GM12878 (cell line): ENCODE results near the gene COPS8. TPM values are rescaled to one million over a fixed set of nuclear protein-coding genes. Genes with fewer than 3 reads are reported as not detected.

ENCODE experiments used
- ATAC-seq: fragments of 200-7000 bp; cut with Tn5 transposase; 3 replicates; pipeline ENCODE4 v1.9.1; 2020; ENCODE audit warnings: mild to moderate bottlenecking, moderate library complexity
- BruUV-seq: library from RNA; stranded (reverse); fragments of 400-500 nt; replicated peaks from 2 replicates; lab custom pipeline; 2021; lab: Mats Ljungman, UMichigan
- CTCF ChIA-PET: fragments of 300-600 bp; sonication (Branson Sonifier 250); formaldehyde crosslinking; extraction: SDS; loops from one replicate; lab custom pipeline; 2021; ENCODE audit warnings: inconsistent platforms; lab: Yijun Ruan, JAX
- POLR2A ChIA-PET: fragments of 350-600 bp; formaldehyde crosslinking; extraction: SDS; loops from one replicate; lab custom pipeline; 2021; ENCODE audit warnings: inconsistent platforms; lab: Charles Lee
- RAD21 ChIA-PET: fragments of 300-600 bp; sonication (Branson Sonifier 250); formaldehyde crosslinking; loops from one replicate; lab custom pipeline; 2023; ENCODE audit warnings: antibody characterized with exemption; ENCODE audit not compliant: unreplicated experiment; lab: Charles Lee
- SMC1A ChIA-PET: fragments of 300-600 bp; sonication (Branson Sonifier 250); formaldehyde crosslinking; loops from one replicate; lab custom pipeline; 2023; ENCODE audit not compliant: unreplicated experiment, uncharacterized antibody; lab: Charles Lee
- DNase-seq: peaks from one replicate; pipeline ENCODE4 v3.0.0-alpha.2; 2011; ENCODE audit warnings: low read depth, low spot score
- FAIRE-seq: peaks from 3 replicates; lab custom pipeline; 2011; peaks lifted over from hg19 to GRCh38; lab: Jason Lieb, UNC
- H2AFZ ChIP-seq: 2 replicates; pipeline ENCODE4 v1.6.0; 2011; ENCODE audit warnings: low read depth, low read length, control low read depth; ENCODE audit not compliant: control insufficient read depth
- H3K27ac ChIP-seq: 2 replicates; pipeline ENCODE4 v1.5.1; 2011; ENCODE audit warnings: control low read depth; ENCODE audit not compliant: control insufficient read depth, insufficient read depth
- H3K27me3 ChIP-seq, 2 experiments: replicated peaks in 1 of 2; 2 replicates each; pipeline versions ENCODE4 v1.6.0 to v1.6.1; 2011; ENCODE audit warnings: low read length in 1 of 2; ENCODE audit not compliant: control insufficient read depth in 2 of 2, insufficient read depth in 2 of 2
- H3K36me3 ChIP-seq, 2 experiments: 2 replicates each; pipeline ENCODE4 v1.5.1; 2011; ENCODE audit warnings: low read length in 1 of 2; ENCODE audit not compliant: control insufficient read depth in 2 of 2, insufficient read depth in 2 of 2
- H3K4me1 ChIP-seq: 2 replicates; pipeline ENCODE4 v1.6.1; 2011; ENCODE audit warnings: mild to moderate bottlenecking, low read length, moderate library complexity, mixed read lengths; ENCODE audit not compliant: control insufficient read depth, insufficient read depth
- H3K4me2 ChIP-seq: 2 replicates; pipeline ENCODE4 v1.6.0; 2011; ENCODE audit warnings: control low read depth; ENCODE audit not compliant: control insufficient read depth, insufficient read depth
- H3K4me3 ChIP-seq: fragments of 200-600 bp; sonication (generic); 2 replicates; pipeline ENCODE4 v1.5.1; 2016
- H3K79me2 ChIP-seq: 2 replicates; pipeline ENCODE4 v1.6.0; 2011; ENCODE audit warnings: low read length; ENCODE audit not compliant: control insufficient read depth, insufficient read depth
- H3K9ac ChIP-seq: 2 replicates; pipeline ENCODE4 v1.8.0; 2011; ENCODE audit warnings: low read length, control low read depth, mixed read lengths; ENCODE audit not compliant: control insufficient read depth, insufficient read depth
- H3K9me3 ChIP-seq: replicated peaks from 3 replicates; pipeline ENCODE4 v1.5.1; 2011; ENCODE audit warnings: mild to moderate bottlenecking, low read length; ENCODE audit not compliant: control insufficient read depth, insufficient read depth
- H4K20me1 ChIP-seq: 2 replicates; pipeline ENCODE4 v1.6.0; 2011; ENCODE audit not compliant: control insufficient read depth, insufficient read depth
- BCL3 ChIP-seq: IDR thresholded peaks from 2 replicates; pipeline ENCODE4 v1.6.1; 2011; ENCODE audit warnings: borderline replicate concordance, low read depth, mild to moderate bottlenecking, moderate library complexity, low read length; ENCODE audit not compliant: insufficient read depth, poor library complexity, severe bottlenecking
- BCLAF1 ChIP-seq: fragments of 450-650 bp; IDR thresholded peaks from 2 replicates; pipeline ENCODE4 v1.6.1; 2017; ENCODE audit warnings: antibody characterized with exemption, mild to moderate bottlenecking, moderate library complexity
- CHD2 ChIP-seq: IDR thresholded peaks from 2 replicates; pipeline ENCODE4 v1.6.1; 2011; ENCODE audit warnings: low read depth, low read length, improper control_type of control experiment, borderline replicate concordance
- EP300 ChIP-seq, 2 experiments: fragments of 150-350 bp in 1 of 2; IDR thresholded peaks; 2 replicates each; pipeline ENCODE4 v1.6.1; 2011 to 2012; ENCODE audit warnings: low read depth in 2 of 2, low read length in 2 of 2, borderline replicate concordance in 1 of 2, improper control_type of control experiment in 1 of 2, inconsistent platforms in 1 of 2; ENCODE audit not compliant: control insufficient read depth in 1 of 2
- JUND ChIP-seq: IDR thresholded peaks from 2 replicates; pipeline ENCODE4 v1.6.1; 2012; ENCODE audit warnings: low read depth, mild to moderate bottlenecking, low read length, improper control_type of control experiment, moderate library complexity
- MYC ChIP-seq: IDR thresholded peaks from 2 replicates; pipeline ENCODE4 v1.6.1; 2011; ENCODE audit warnings: mild to moderate bottlenecking, low read length, moderate library complexity, inconsistent platforms; ENCODE audit not compliant: insufficient read depth, insufficient replicate concordance, insufficient read length, severe bottlenecking
- NFYA ChIP-seq: IDR thresholded peaks from 2 replicates; pipeline ENCODE4 v1.6.1; 2011; ENCODE audit warnings: low read depth, mild to moderate bottlenecking, low read length, improper control_type of control experiment, borderline replicate concordance
- PBX3 ChIP-seq: IDR thresholded peaks from 2 replicates; pipeline ENCODE4 v1.6.1; 2011; ENCODE audit warnings: mild to moderate bottlenecking, low read depth, low read length, moderate library complexity; ENCODE audit not compliant: insufficient replicate concordance
- SREBF2 ChIP-seq: IDR thresholded peaks from 2 replicates; pipeline ENCODE4 v1.6.1; 2012; ENCODE audit warnings: mild to moderate bottlenecking, low read length
- STAT1 ChIP-seq: fragments of 450-650 bp; conservative IDR thresholded peaks from 2 replicates; pipeline ENCODE4 v1.6.1; 2014; ENCODE audit warnings: antibody characterized with exemption, mild to moderate bottlenecking
- ZNF207 ChIP-seq: fragments of 450-650 bp; IDR thresholded peaks from 2 replicates; pipeline ENCODE4 v1.6.1; 2014; ENCODE audit warnings: antibody characterized with exemption, mild to moderate bottlenecking, borderline replicate concordance
- WGBS: methylation state at CpG from one replicate; pipeline ENCODE4 v1.1.6; 2016; ENCODE audit warnings: low lambda C conversion rate; ENCODE audit not compliant: insufficient replicate concordance, insufficient coverage; ENCODE audit errors: missing lambda C conversion rate; 5-methylcytosine and 5-hydroxymethylcytosine counted together
- in situ Hi-C: fragments of 300-500 bp; cut with MboI; formaldehyde crosslinking; loops from 9 replicates; pipeline ENCODE4 v1.14.3; 2018; ENCODE audit warnings: mixed read lengths
- intact Hi-C: fragments of 100-400 bp; cut with micrococcal nuclease; formaldehyde crosslinking; loops from one replicate; pipeline ENCODE4 v1.14.2; 2022; ENCODE audit not compliant: unreplicated experiment
- polyA plus RNA-seq, 11 experiments: library from polyadenylated mRNA; depleted of rRNA in 4 of 11; unstranded in 6 of 11; stranded (reverse) in 5 of 11; fragments of >200 nt; fragmentation: Nextera tagmentation in 4 of 11; fragmentation: Illumina TruSeq in 1 of 11; extraction: Ambion mirVana in 4 of 11; extraction: Trizol in 1 of 11; gene quantifications; 1 replicate in 1 of 11; 2 replicates in 10 of 11; pipeline versions ENCODE4 v1.2.1 to v1.2.3, GENCODE V29; 2011 to 2016; ENCODE audit warnings: inconsistent platforms in 2 of 11, missing spikeins in 2 of 11, low read depth in 1 of 11
- total RNA-seq, 4 experiments: library from RNA; depleted of rRNA in 3 of 4; stranded (reverse); fragments of >200 nt in 3 of 4; fragmentation: Illumina TruSeq in 1 of 4; extraction: Trizol in 1 of 4; gene quantifications; 2 replicates each; pipeline versions ENCODE4 v1.2.1 to v1.2.3, GENCODE V29; 2013 to 2021
- TF ChIP-seq, protein P1 (sequence below): fragments of 150-350 bp; IDR thresholded peaks from 2 replicates; pipeline ENCODE4 v1.6.1; 2014; ENCODE audit warnings: mild to moderate bottlenecking, low read depth, low read length

Gene COPS8
- total and polyA plus RNA-seq, 10 of the 15 experiments (the other 5 are each of a cell fraction or from before 2014, with no cell fraction given), result 44.0 to 134 (median 107) TPM

GRCh38 chr2:237140689-237141285, 55.1 kb downstream of the COPS8 start:
- no peaks in the 10 kb centered on the region for H3K4me1 ChIP-seq
- WGBS, result 42% methylated on average over 4 of the region's 4 CpGs
- TF ChIP-seq NFYA, result no peak
- no peak for TF ChIP-seq PBX3
- TF ChIP-seq CHD2, result no peak
- TF ChIP-seq BCLAF1, result no peak
- no peak for TF ChIP-seq MYC
- TF ChIP-seq BCL3, result no peak
- no peak for TF ChIP-seq SREBF2
- no peak for TF ChIP-seq ZNF207
- TF ChIP-seq, protein P1, sequence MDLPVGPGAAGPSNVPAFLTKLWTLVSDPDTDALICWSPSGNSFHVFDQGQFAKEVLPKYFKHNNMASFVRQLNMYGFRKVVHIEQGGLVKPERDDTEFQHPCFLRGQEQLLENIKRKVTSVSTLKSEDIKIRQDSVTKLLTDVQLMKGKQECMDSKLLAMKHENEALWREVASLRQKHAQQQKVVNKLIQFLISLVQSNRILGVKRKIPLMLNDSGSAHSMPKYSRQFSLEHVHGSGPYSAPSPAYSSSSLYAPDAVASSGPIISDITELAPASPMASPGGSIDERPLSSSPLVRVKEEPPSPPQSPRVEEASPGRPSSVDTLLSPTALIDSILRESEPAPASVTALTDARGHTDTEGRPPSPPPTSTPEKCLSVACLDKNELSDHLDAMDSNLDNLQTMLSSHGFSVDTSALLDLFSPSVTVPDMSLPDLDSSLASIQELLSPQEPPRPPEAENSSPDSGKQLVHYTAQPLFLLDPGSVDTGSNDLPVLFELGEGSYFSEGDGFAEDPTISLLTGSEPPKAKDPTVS, result no peak
- no peak for TF ChIP-seq EP300 (IDR thresholded peaks at IDR 0.05; ENCODE audit: borderline replicate concordance in 1 of 2, control insufficient read depth in 1 of 2, low read depth in 2 of 2, low read length in 2 of 2)
- TF ChIP-seq JUND, result no peak
- no peak for TF ChIP-seq STAT1
- TF ChIP-seq, all 136 proteins: peak for 0
- ChIA-PET SMC1A (no interaction called here), POLR2A (no interaction called here), CTCF (no interaction called here), RAD21 (no interaction called here)
- H3K4me3 ChIP-seq, result no peak overlapping the region
- BruUV-seq, result no TSS peak
- intact Hi-C loops (no loop called here), in situ Hi-C loops (no loop called here)
- no peak overlapping the region for H3K4me2 ChIP-seq
- FAIRE-seq, result no peak
- no peak overlapping the region for H3K27ac ChIP-seq
- no peak overlapping the region for H2AFZ ChIP-seq
- no peak overlapping the region for H3K9ac ChIP-seq
- H4K20me1 ChIP-seq, result no peaks in the 10 kb centered on the region
- H3K27me3 ChIP-seq, result no peaks in the 10 kb centered on the region
- no peak for DNase-seq
- no peaks in the 10 kb centered on the region for H3K36me3 ChIP-seq
- ATAC-seq, result no peak
- no peaks in the 10 kb centered on the region for H3K79me2 ChIP-seq
- H3K9me3 ChIP-seq, result no peaks in the 10 kb centered on the region; the same call in 2 of the 3 replicates
